WTC11 (cell line): ENCODE data around the gene SLC45A3. TPM values are rescaled to one million over a fixed set of nuclear protein-coding genes. Genes with fewer than 3 reads are reported as not detected.
A peak's percentile ranks its signal among the peaks of the same experiment; 100 is the strongest.

Experiments used
- ATAC-seq: fragments of 200-7000 bp; cut with Tn5 transposase; 2 replicates; pipeline ENCODE4 v1.10.0; 2021; ENCODE audit warnings: mild to moderate bottlenecking, moderate library complexity
- CTCF ChIA-PET: fragments of 300-600 bp; sonication (Branson Sonifier 250); formaldehyde crosslinking; loops from one replicate; lab custom pipeline; 2021; ENCODE audit warnings: antibody characterized with exemption; lab: Charles Lee
- POLR2A ChIA-PET: fragments of 350-600 bp; sonication (Branson Sonifier 250); formaldehyde crosslinking; loops from one replicate; lab custom pipeline; 2021; ENCODE audit warnings: antibody characterized with exemption; lab: Charles Lee
- DNase-seq: peaks from one replicate; pipeline ENCODE4 v3.0.0; 2021; ENCODE audit warnings: low spot score
- H3K27ac Mint-ChIP-seq: 2 replicates; pipeline ENCODE4 v1.8.0; 2021; ENCODE audit warnings: mixed read lengths
- H3K27me3 Mint-ChIP-seq: 2 replicates; pipeline ENCODE4 v1.8.0; 2021; ENCODE audit warnings: low read depth, mild to moderate bottlenecking, moderate library complexity, mixed read lengths
- H3K36me3 Mint-ChIP-seq: 2 replicates; pipeline ENCODE4 v1.8.0; 2021; ENCODE audit warnings: mixed read lengths
- H3K4me1 Mint-ChIP-seq: 2 replicates; pipeline ENCODE4 v1.8.0; 2022; ENCODE audit warnings: mixed read lengths
- H3K4me3 Mint-ChIP-seq: 2 replicates; pipeline ENCODE4 v1.8.0; 2021; ENCODE audit warnings: mild to moderate bottlenecking, moderate library complexity, mixed read lengths
- H3K9me3 Mint-ChIP-seq: 2 replicates; pipeline ENCODE4 v1.8.0; 2021; ENCODE audit warnings: mixed read lengths
- ELF4 ChIP-seq: sonication (generic); formaldehyde crosslinking; IDR thresholded peaks from 2 replicates; pipeline ENCODE4 v1.8.1; 2022; ENCODE audit warnings: low read depth, mild to moderate bottlenecking, moderate library complexity, missing genetic modification reagents
- GTF2I ChIP-seq: fragments of 250-450 bp; sonication (Bioruptor Pico); conservative IDR thresholded peaks from 2 replicates; pipeline ENCODE4 v1.4.0; 2021; ENCODE audit warnings: mild to moderate bottlenecking
- NFATC4 ChIP-seq: fragments of 250-450 bp; sonication (Bioruptor Pico); IDR thresholded peaks from 2 replicates; pipeline ENCODE4 v1.9.0; 2021; ENCODE audit warnings: mild to moderate bottlenecking
- NFYB ChIP-seq: sonication (generic); formaldehyde crosslinking; conservative IDR thresholded peaks from 2 replicates; pipeline ENCODE4 v1.8.0; 2022; ENCODE audit warnings: low read depth, missing genetic modification reagents
- NR1H2 ChIP-seq: sonication (generic); formaldehyde crosslinking; IDR thresholded peaks from 2 replicates; pipeline ENCODE4 v1.9.0; 2021; ENCODE audit warnings: mild to moderate bottlenecking, moderate library complexity, missing genetic modification reagents
- OVOL2 ChIP-seq: fragments of 250-450 bp; sonication (Bioruptor Pico); IDR thresholded peaks from 2 replicates; pipeline ENCODE4 v1.9.0; 2021; ENCODE audit warnings: mild to moderate bottlenecking, borderline replicate concordance
- PRDM15 ChIP-seq: sonication (generic); formaldehyde crosslinking; IDR thresholded peaks from 2 replicates; pipeline ENCODE4 v1.8.0; 2022; ENCODE audit warnings: missing genetic modification reagents
- RORB ChIP-seq: fragments of 250-450 bp; sonication (Bioruptor Pico); IDR thresholded peaks from 2 replicates; pipeline ENCODE4 v1.9.0; 2021; ENCODE audit warnings: mild to moderate bottlenecking
- SMAD4 ChIP-seq: sonication (generic); formaldehyde crosslinking; IDR thresholded peaks from 2 replicates; pipeline ENCODE4 v1.8.0; 2022; ENCODE audit warnings: mild to moderate bottlenecking, missing genetic modification reagents
- STAT6 ChIP-seq: sonication (generic); formaldehyde crosslinking; conservative IDR thresholded peaks from 2 replicates; pipeline ENCODE4 v1.8.1; 2023; ENCODE audit warnings: mild to moderate bottlenecking, low read depth, missing genetic modification reagents, moderate library complexity
- USF1 ChIP-seq: sonication (generic); formaldehyde crosslinking; IDR thresholded peaks from 2 replicates; pipeline ENCODE4 v1.8.0; 2022; ENCODE audit warnings: mild to moderate bottlenecking, missing genetic modification reagents
- ZNF219 ChIP-seq: sonication (generic); formaldehyde crosslinking; IDR thresholded peaks from 2 replicates; pipeline ENCODE4 v1.8.0; 2023; ENCODE audit warnings: missing genetic modification reagents, mild to moderate bottlenecking, borderline replicate concordance
- ZNF317 ChIP-seq: sonication (generic); formaldehyde crosslinking; IDR thresholded peaks from 2 replicates; pipeline ENCODE4 v1.8.1; 2023; ENCODE audit warnings: low read depth, mild to moderate bottlenecking, moderate library complexity, missing genetic modification reagents, borderline replicate concordance
- ZNF423 ChIP-seq: fragments of 250-450 bp; sonication (Bioruptor Pico); IDR thresholded peaks from 2 replicates; pipeline ENCODE4 v2.1.2; 2022; ENCODE audit warnings: mild to moderate bottlenecking, moderate library complexity
- ZNF425 ChIP-seq: fragments of 250-450 bp; sonication (Bioruptor Pico); conservative IDR thresholded peaks from 2 replicates; pipeline ENCODE4 v1.9.0; 2021; ENCODE audit warnings: mild to moderate bottlenecking
- total RNA-seq: library from RNA; stranded (reverse); gene quantifications from 3 replicates; pipeline ENCODE4 v1.2.3, GENCODE V29; 2021
- TF ChIP-seq, protein P1 (sequence below): sonication (generic); formaldehyde crosslinking; IDR thresholded peaks from 2 replicates; pipeline ENCODE4 v1.8.0; 2023; ENCODE audit warnings: missing genetic modification reagents, mild to moderate bottlenecking, borderline replicate concordance
- TF ChIP-seq, protein P2 (sequence below): fragments of 250-450 bp; sonication (Bioruptor Pico); IDR thresholded peaks from 2 replicates; pipeline ENCODE4 v1.9.0; 2021; ENCODE audit warnings: mild to moderate bottlenecking, borderline replicate concordance

SLC45A3 gene
- total RNA-seq, 1 experiment from 2014 or later, result 15.2 TPM

DNA sequence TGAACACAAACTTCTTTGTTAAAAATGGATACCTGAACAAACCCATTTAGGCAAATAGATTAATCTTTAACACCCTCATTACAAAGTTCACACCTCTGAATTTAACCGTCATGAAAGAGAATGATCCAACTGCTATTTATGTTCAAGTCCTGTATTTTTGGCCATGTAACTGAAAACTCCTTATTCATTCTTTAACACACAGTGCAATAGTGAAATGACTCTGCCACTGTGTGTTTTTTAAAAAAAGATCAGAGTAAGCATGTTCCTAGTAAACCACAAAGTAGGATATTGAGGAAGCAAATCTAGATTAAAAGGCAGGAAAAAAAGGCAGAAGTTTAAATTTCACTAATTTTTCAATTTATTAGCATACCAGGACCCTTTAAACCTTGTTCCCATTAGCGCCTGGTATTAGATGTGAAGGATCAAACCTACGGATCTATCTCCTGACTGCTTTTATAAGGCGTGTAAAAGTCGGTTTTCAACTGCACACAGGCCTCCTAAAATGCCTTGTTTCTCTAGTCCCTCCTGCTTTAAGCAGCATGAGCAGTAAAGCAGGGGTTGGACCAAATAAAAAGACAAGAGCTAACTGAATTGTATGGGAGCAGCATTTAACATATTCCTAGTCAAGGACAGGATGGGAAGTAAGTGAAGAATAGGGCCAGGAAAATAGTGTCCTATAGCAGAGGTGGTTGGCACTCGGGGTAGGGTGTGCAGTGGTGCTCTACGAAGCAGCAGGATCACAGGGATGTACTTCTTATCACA is 36.2 kb upstream of the SLC45A3 start (continued):
- no peak for TF ChIP-seq STAT6

DNA sequence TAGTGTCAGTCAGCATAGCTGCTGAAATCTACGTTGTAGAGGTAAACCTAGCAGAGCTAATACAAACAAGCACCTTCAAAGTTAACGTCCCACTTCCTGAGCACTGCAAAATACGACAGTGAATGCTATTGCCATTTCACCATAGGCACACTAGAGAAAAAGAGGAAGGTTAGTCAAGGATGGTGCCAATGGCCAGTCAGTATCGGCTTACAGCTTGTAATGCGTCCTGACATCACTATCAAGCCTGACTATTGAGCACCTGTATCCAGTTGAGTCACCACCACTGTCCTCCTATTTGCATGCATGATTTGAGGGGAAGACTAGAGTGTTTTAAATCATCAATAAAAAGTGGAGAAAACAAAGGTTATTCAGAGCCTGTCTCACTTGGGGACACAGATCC is 35.3 kb upstream of the SLC45A3 start:
- DNase-seq (no peak), ATAC-seq (no peak)
- Mint-ChIP-seq H3K27me3 (no peaks in the 10 kb centered on the region), H3K4me3 (no peak overlapping the region), H3K9me3 (no peaks in the 10 kb centered on the region), H3K27ac (peak overlapping the region; percentile 55), H3K36me3 (peaks cover 39% of the 10 kb centered on the region), H3K4me1 (peaks cover 41% of the 10 kb centered on the region)
- CTCF ChIA-PET, result interaction anchor here (0.8 to 11.9 kb wide), 5 partner anchors 11 to 124 kb away, joined by 3 to 468 read pairs (median 4); partner anchors contain the start of gene ELK4
- POLR2A ChIA-PET, result no interaction called here
- TF ChIP-seq, protein P1, sequence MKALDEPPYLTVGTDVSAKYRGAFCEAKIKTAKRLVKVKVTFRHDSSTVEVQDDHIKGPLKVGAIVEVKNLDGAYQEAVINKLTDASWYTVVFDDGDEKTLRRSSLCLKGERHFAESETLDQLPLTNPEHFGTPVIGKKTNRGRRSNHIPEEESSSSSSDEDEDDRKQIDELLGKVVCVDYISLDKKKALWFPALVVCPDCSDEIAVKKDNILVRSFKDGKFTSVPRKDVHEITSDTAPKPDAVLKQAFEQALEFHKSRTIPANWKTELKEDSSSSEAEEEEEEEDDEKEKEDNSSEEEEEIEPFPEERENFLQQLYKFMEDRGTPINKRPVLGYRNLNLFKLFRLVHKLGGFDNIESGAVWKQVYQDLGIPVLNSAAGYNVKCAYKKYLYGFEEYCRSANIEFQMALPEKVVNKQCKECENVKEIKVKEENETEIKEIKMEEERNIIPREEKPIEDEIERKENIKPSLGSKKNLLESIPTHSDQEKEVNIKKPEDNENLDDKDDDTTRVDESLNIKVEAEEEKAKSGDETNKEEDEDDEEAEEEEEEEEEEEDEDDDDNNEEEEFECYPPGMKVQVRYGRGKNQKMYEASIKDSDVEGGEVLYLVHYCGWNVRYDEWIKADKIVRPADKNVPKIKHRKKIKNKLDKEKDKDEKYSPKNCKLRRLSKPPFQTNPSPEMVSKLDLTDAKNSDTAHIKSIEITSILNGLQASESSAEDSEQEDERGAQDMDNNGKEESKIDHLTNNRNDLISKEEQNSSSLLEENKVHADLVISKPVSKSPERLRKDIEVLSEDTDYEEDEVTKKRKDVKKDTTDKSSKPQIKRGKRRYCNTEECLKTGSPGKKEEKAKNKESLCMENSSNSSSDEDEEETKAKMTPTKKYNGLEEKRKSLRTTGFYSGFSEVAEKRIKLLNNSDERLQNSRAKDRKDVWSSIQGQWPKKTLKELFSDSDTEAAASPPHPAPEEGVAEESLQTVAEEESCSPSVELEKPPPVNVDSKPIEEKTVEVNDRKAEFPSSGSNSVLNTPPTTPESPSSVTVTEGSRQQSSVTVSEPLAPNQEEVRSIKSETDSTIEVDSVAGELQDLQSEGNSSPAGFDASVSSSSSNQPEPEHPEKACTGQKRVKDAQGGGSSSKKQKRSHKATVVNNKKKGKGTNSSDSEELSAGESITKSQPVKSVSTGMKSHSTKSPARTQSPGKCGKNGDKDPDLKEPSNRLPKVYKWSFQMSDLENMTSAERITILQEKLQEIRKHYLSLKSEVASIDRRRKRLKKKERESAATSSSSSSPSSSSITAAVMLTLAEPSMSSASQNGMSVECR (CRISPR knock-in tag), result no peak
- TF ChIP-seq GTF2I (CRISPR knock-in tag) (no peak), NFATC4 (CRISPR knock-in tag) (no peak), ZNF317 (no peak), OVOL2 (CRISPR knock-in tag) (no peak), ZNF423 (CRISPR knock-in tag) (no peak), NFYB (CRISPR knock-in tag) (no peak), ZNF219 (CRISPR knock-in tag) (no peak), NR1H2 (CRISPR knock-in tag) (no peak), RORB (CRISPR knock-in tag) (no peak), ELF4 (CRISPR knock-in tag) (no peak), ZNF425 (CRISPR knock-in tag) (no peak), SMAD4 (CRISPR knock-in tag) (no peak), PRDM15 (CRISPR knock-in tag) (no peak), USF1 (CRISPR knock-in tag) (no peak)
- TF ChIP-seq, protein P2, sequence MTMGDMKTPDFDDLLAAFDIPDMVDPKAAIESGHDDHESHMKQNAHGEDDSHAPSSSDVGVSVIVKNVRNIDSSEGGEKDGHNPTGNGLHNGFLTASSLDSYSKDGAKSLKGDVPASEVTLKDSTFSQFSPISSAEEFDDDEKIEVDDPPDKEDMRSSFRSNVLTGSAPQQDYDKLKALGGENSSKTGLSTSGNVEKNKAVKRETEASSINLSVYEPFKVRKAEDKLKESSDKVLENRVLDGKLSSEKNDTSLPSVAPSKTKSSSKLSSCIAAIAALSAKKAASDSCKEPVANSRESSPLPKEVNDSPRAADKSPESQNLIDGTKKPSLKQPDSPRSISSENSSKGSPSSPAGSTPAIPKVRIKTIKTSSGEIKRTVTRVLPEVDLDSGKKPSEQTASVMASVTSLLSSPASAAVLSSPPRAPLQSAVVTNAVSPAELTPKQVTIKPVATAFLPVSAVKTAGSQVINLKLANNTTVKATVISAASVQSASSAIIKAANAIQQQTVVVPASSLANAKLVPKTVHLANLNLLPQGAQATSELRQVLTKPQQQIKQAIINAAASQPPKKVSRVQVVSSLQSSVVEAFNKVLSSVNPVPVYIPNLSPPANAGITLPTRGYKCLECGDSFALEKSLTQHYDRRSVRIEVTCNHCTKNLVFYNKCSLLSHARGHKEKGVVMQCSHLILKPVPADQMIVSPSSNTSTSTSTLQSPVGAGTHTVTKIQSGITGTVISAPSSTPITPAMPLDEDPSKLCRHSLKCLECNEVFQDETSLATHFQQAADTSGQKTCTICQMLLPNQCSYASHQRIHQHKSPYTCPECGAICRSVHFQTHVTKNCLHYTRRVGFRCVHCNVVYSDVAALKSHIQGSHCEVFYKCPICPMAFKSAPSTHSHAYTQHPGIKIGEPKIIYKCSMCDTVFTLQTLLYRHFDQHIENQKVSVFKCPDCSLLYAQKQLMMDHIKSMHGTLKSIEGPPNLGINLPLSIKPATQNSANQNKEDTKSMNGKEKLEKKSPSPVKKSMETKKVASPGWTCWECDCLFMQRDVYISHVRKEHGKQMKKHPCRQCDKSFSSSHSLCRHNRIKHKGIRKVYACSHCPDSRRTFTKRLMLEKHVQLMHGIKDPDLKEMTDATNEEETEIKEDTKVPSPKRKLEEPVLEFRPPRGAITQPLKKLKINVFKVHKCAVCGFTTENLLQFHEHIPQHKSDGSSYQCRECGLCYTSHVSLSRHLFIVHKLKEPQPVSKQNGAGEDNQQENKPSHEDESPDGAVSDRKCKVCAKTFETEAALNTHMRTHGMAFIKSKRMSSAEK (CRISPR knock-in tag), result no peak
